SK-N-SH treated with all-trans-retinoic acid at 6 μM for 48 hours (cell line): ENCODE data around the gene AGPAT3.

Experiments used
- ATAC-seq: fragments of 200-7000 bp; cut with Tn5 transposase; 3 replicates; pipeline ENCODE4 v1.9.1; 2020; ENCODE audit warnings: mild to moderate bottlenecking, moderate library complexity
- ARNTL ChIP-seq: fragments of 450-650 bp; formaldehyde crosslinking; IDR thresholded peaks from 2 replicates; pipeline ENCODE4 v1.5.0; 2020; ENCODE audit warnings: low read depth, mild to moderate bottlenecking, moderate library complexity, borderline replicate concordance
- BACH2 ChIP-seq: fragments of 250-450 bp; sonication (Bioruptor Pico); IDR thresholded peaks from 2 replicates; pipeline ENCODE4 v1.9.0; 2021; ENCODE audit warnings: mild to moderate bottlenecking, borderline replicate concordance
- CREB5 ChIP-seq: fragments of 250-450 bp; sonication (Bioruptor Pico); IDR thresholded peaks from 2 replicates; pipeline ENCODE4 v1.5.1; 2020; ENCODE audit warnings: low read depth, mild to moderate bottlenecking, moderate library complexity
- CSDC2 ChIP-seq: fragments of 250-450 bp; sonication (Bioruptor Pico); IDR thresholded peaks from 2 replicates; pipeline ENCODE4 v1.5.0; 2020; ENCODE audit warnings: mild to moderate bottlenecking, moderate library complexity
- CSRNP3 ChIP-seq: fragments of 250-450 bp; sonication (Bioruptor Pico); IDR thresholded peaks from 2 replicates; pipeline ENCODE4 v1.5.1; 2021; ENCODE audit warnings: mild to moderate bottlenecking, moderate library complexity
- ESRRG ChIP-seq: fragments of 250-450 bp; sonication (Bioruptor Pico); IDR thresholded peaks from 2 replicates; pipeline ENCODE4 v1.6.1; 2021; ENCODE audit warnings: mild to moderate bottlenecking
- GLIS3 ChIP-seq: fragments of 250-450 bp; sonication (Bioruptor Pico); IDR thresholded peaks from 2 replicates; pipeline ENCODE4 v1.5.0; 2020; ENCODE audit warnings: mild to moderate bottlenecking, moderate library complexity
- ISL1 ChIP-seq: fragments of 250-450 bp; sonication (Bioruptor Pico); IDR thresholded peaks from 2 replicates; pipeline ENCODE4 v2.1.2; 2022; ENCODE audit warnings: mild to moderate bottlenecking, moderate library complexity
- OSR1 ChIP-seq: fragments of 250-450 bp; sonication (Bioruptor Pico); IDR thresholded peaks from 2 replicates; pipeline ENCODE4 v1.8.0; 2022; ENCODE audit warnings: moderate library complexity, mild to moderate bottlenecking, inconsistent platforms
- PATZ1 ChIP-seq: fragments of 250-450 bp; sonication (Bioruptor Pico); IDR thresholded peaks from 2 replicates; pipeline ENCODE4 v1.8.0; 2020; ENCODE audit warnings: mild to moderate bottlenecking, moderate library complexity, borderline replicate concordance
- POU6F1 ChIP-seq: fragments of 250-450 bp; sonication (Bioruptor Pico); IDR thresholded peaks from 2 replicates; pipeline ENCODE4 v1.8.0; 2021; ENCODE audit warnings: low read depth, mild to moderate bottlenecking, moderate library complexity, borderline replicate concordance
- PPARA ChIP-seq: fragments of 250-450 bp; sonication (Bioruptor Pico); IDR thresholded peaks from 2 replicates; pipeline ENCODE4 v1.5.0; 2020; ENCODE audit warnings: mild to moderate bottlenecking, borderline replicate concordance
- RARB ChIP-seq: fragments of 250-450 bp; sonication (Bioruptor Pico); IDR thresholded peaks from 2 replicates; pipeline ENCODE4 v1.8.0; 2021; ENCODE audit warnings: mild to moderate bottlenecking, moderate library complexity
- SNAI2 ChIP-seq: fragments of 250-450 bp; sonication (Bioruptor Pico); IDR thresholded peaks from 2 replicates; pipeline ENCODE4 v1.5.0; 2020; ENCODE audit warnings: mild to moderate bottlenecking, moderate library complexity
- TOX ChIP-seq: fragments of 250-450 bp; sonication (Bioruptor Pico); IDR thresholded peaks from 2 replicates; pipeline ENCODE4 v1.8.0; 2021; ENCODE audit warnings: mild to moderate bottlenecking, moderate library complexity, borderline replicate concordance
- TSHZ2 ChIP-seq: fragments of 250-450 bp; sonication (Bioruptor Pico); IDR thresholded peaks from 2 replicates; pipeline ENCODE4 v1.5.0; 2020; ENCODE audit warnings: mild to moderate bottlenecking, moderate library complexity
- ZC3H10 ChIP-seq: fragments of 250-450 bp; sonication (Bioruptor Pico); IDR thresholded peaks from 2 replicates; pipeline ENCODE4 v1.5.1; 2021; ENCODE audit warnings: mild to moderate bottlenecking, moderate library complexity
- ZFP3 ChIP-seq: fragments of 250-450 bp; sonication (Bioruptor Pico); IDR thresholded peaks from 2 replicates; pipeline ENCODE4 v1.5.0; 2020; ENCODE audit warnings: mild to moderate bottlenecking, moderate library complexity
- ZFP30 ChIP-seq: fragments of 450-650 bp; formaldehyde crosslinking; IDR thresholded peaks from 2 replicates; pipeline ENCODE4 v1.5.0; 2022; ENCODE audit warnings: mild to moderate bottlenecking, moderate library complexity
- ZNF565 ChIP-seq: fragments of 450-650 bp; formaldehyde crosslinking; conservative IDR thresholded peaks from 2 replicates; pipeline ENCODE4 v1.5.0; 2020; ENCODE audit warnings: low read depth, mild to moderate bottlenecking, moderate library complexity
- ZNF70 ChIP-seq: fragments of 450-650 bp; formaldehyde crosslinking; IDR thresholded peaks from 2 replicates; pipeline ENCODE4 v1.5.0; 2020; ENCODE audit warnings: mild to moderate bottlenecking, moderate library complexity

AGPAT3 gene

GRCh38 chr21:43995521-43996105 is 130.6 kb downstream of the AGPAT3 start:
- TF ChIP-seq ESRRG (CRISPR knock-in tag) = no peak
- TF ChIP-seq ZC3H10 = no peak
- no peak for TF ChIP-seq SNAI2
- no peak for TF ChIP-seq POU6F1 (CRISPR knock-in tag)
- TF ChIP-seq ISL1 (CRISPR knock-in tag) = no peak
- TF ChIP-seq CREB5 (CRISPR knock-in tag) = no peak
- no peak for TF ChIP-seq PATZ1 (CRISPR knock-in tag)
- TF ChIP-seq ZFP30 (CRISPR knock-in tag) = no peak
- no peak for TF ChIP-seq OSR1 (CRISPR knock-in tag)
- no peak for TF ChIP-seq CSDC2 (CRISPR knock-in tag)
- no peak for TF ChIP-seq ARNTL (CRISPR knock-in tag)
- no peak for TF ChIP-seq RARB (CRISPR knock-in tag)
- TF ChIP-seq GLIS3 (CRISPR knock-in tag) = no peak
- no peak for TF ChIP-seq TSHZ2 (CRISPR knock-in tag)
- TF ChIP-seq ZNF70 (CRISPR knock-in tag) = no peak
- TF ChIP-seq TOX = no peak
- no peak for TF ChIP-seq ZNF565 (CRISPR knock-in tag)
- no peak for TF ChIP-seq CSRNP3 (CRISPR knock-in tag)
- TF ChIP-seq PPARA (CRISPR knock-in tag) = no peak
- no peak for TF ChIP-seq BACH2 (CRISPR knock-in tag)
- no peak for ATAC-seq

GRCh38 chr21:43997766-43998742 is 133.0 kb downstream of the AGPAT3 start:
- no peak for ATAC-seq
- TF ChIP-seq ZNF565 (CRISPR knock-in tag) = no peak
- no peak for TF ChIP-seq CREB5 (CRISPR knock-in tag)
- TF ChIP-seq TSHZ2 (CRISPR knock-in tag) = no peak
- TF ChIP-seq BACH2 (CRISPR knock-in tag) = no peak
- no peak for TF ChIP-seq ZFP3
